SK-N-SH treated with all-trans-retinoic acid at 6 μM for 48 hours (cell line): ENCODE results near the gene ANK3.

Experiments used
- ATAC-seq: fragments of 200-7000 bp; cut with Tn5 transposase; 3 replicates; pipeline ENCODE4 v1.9.1; 2020; ENCODE audit warnings: mild to moderate bottlenecking, moderate library complexity
- ARNTL ChIP-seq: fragments of 450-650 bp; formaldehyde crosslinking; IDR thresholded peaks from 2 replicates; pipeline ENCODE4 v1.5.0; 2020; ENCODE audit warnings: low read depth, mild to moderate bottlenecking, moderate library complexity, borderline replicate concordance
- BACH2 ChIP-seq: fragments of 250-450 bp; sonication (Bioruptor Pico); IDR thresholded peaks from 2 replicates; pipeline ENCODE4 v1.9.0; 2021; ENCODE audit warnings: mild to moderate bottlenecking, borderline replicate concordance
- CREB5 ChIP-seq: fragments of 250-450 bp; sonication (Bioruptor Pico); IDR thresholded peaks from 2 replicates; pipeline ENCODE4 v1.5.1; 2020; ENCODE audit warnings: low read depth, mild to moderate bottlenecking, moderate library complexity
- CSDC2 ChIP-seq: fragments of 250-450 bp; sonication (Bioruptor Pico); IDR thresholded peaks from 2 replicates; pipeline ENCODE4 v1.5.0; 2020; ENCODE audit warnings: mild to moderate bottlenecking, moderate library complexity
- GLIS3 ChIP-seq: fragments of 250-450 bp; sonication (Bioruptor Pico); IDR thresholded peaks from 2 replicates; pipeline ENCODE4 v1.5.0; 2020; ENCODE audit warnings: mild to moderate bottlenecking, moderate library complexity
- ISL1 ChIP-seq: fragments of 250-450 bp; sonication (Bioruptor Pico); IDR thresholded peaks from 2 replicates; pipeline ENCODE4 v2.1.2; 2022; ENCODE audit warnings: mild to moderate bottlenecking, moderate library complexity
- OSR1 ChIP-seq: fragments of 250-450 bp; sonication (Bioruptor Pico); IDR thresholded peaks from 2 replicates; pipeline ENCODE4 v1.8.0; 2022; ENCODE audit warnings: moderate library complexity, mild to moderate bottlenecking, inconsistent platforms
- PATZ1 ChIP-seq: fragments of 250-450 bp; sonication (Bioruptor Pico); IDR thresholded peaks from 2 replicates; pipeline ENCODE4 v1.8.0; 2020; ENCODE audit warnings: mild to moderate bottlenecking, moderate library complexity, borderline replicate concordance
- POU6F1 ChIP-seq: fragments of 250-450 bp; sonication (Bioruptor Pico); IDR thresholded peaks from 2 replicates; pipeline ENCODE4 v1.8.0; 2021; ENCODE audit warnings: low read depth, mild to moderate bottlenecking, moderate library complexity, borderline replicate concordance
- RARB ChIP-seq: fragments of 250-450 bp; sonication (Bioruptor Pico); IDR thresholded peaks from 2 replicates; pipeline ENCODE4 v1.8.0; 2021; ENCODE audit warnings: mild to moderate bottlenecking, moderate library complexity
- SNAI2 ChIP-seq: fragments of 250-450 bp; sonication (Bioruptor Pico); IDR thresholded peaks from 2 replicates; pipeline ENCODE4 v1.5.0; 2020; ENCODE audit warnings: mild to moderate bottlenecking, moderate library complexity
- ZFP3 ChIP-seq: fragments of 250-450 bp; sonication (Bioruptor Pico); IDR thresholded peaks from 2 replicates; pipeline ENCODE4 v1.5.0; 2020; ENCODE audit warnings: mild to moderate bottlenecking, moderate library complexity
- ZFP30 ChIP-seq: fragments of 450-650 bp; formaldehyde crosslinking; IDR thresholded peaks from 2 replicates; pipeline ENCODE4 v1.5.0; 2022; ENCODE audit warnings: mild to moderate bottlenecking, moderate library complexity
- ZNF565 ChIP-seq: fragments of 450-650 bp; formaldehyde crosslinking; conservative IDR thresholded peaks from 2 replicates; pipeline ENCODE4 v1.5.0; 2020; ENCODE audit warnings: low read depth, mild to moderate bottlenecking, moderate library complexity
- ZNF8 ChIP-seq: fragments of 450-650 bp; formaldehyde crosslinking; IDR thresholded peaks from 2 replicates; pipeline ENCODE4 v1.5.0; 2020; ENCODE audit warnings: mild to moderate bottlenecking, moderate library complexity
- TF ChIP-seq, protein P1 (sequence below): fragments of 250-450 bp; sonication (Bioruptor Pico); IDR thresholded peaks from 2 replicates; pipeline ENCODE4 v1.5.0; 2020; ENCODE audit warnings: mild to moderate bottlenecking, moderate library complexity
- TF ChIP-seq, protein P2 (sequence below): fragments of 250-450 bp; sonication (Bioruptor Pico); IDR thresholded peaks from 2 replicates; pipeline ENCODE4 v1.5.1; 2021; ENCODE audit warnings: mild to moderate bottlenecking, moderate library complexity

Gene ANK3

GRCh38 chr10:60239228-60239627 is 150.4 kb downstream of the ANK3 start:
- TF ChIP-seq OSR1 (CRISPR knock-in tag): no peak
- no peak for TF ChIP-seq ZNF565 (CRISPR knock-in tag)
- no peak for TF ChIP-seq ISL1 (CRISPR knock-in tag)
- TF ChIP-seq ARNTL (CRISPR knock-in tag): no peak
- TF ChIP-seq, protein P1, sequence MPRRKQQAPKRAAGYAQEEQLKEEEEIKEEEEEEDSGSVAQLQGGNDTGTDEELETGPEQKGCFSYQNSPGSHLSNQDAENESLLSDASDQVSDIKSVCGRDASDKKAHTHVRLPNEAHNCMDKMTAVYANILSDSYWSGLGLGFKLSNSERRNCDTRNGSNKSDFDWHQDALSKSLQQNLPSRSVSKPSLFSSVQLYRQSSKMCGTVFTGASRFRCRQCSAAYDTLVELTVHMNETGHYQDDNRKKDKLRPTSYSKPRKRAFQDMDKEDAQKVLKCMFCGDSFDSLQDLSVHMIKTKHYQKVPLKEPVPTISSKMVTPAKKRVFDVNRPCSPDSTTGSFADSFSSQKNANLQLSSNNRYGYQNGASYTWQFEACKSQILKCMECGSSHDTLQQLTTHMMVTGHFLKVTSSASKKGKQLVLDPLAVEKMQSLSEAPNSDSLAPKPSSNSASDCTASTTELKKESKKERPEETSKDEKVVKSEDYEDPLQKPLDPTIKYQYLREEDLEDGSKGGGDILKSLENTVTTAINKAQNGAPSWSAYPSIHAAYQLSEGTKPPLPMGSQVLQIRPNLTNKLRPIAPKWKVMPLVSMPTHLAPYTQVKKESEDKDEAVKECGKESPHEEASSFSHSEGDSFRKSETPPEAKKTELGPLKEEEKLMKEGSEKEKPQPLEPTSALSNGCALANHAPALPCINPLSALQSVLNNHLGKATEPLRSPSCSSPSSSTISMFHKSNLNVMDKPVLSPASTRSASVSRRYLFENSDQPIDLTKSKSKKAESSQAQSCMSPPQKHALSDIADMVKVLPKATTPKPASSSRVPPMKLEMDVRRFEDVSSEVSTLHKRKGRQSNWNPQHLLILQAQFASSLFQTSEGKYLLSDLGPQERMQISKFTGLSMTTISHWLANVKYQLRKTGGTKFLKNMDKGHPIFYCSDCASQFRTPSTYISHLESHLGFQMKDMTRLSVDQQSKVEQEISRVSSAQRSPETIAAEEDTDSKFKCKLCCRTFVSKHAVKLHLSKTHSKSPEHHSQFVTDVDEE (CRISPR knock-in tag): no peak
- no peak for TF ChIP-seq CSDC2 (CRISPR knock-in tag)
- TF ChIP-seq GLIS3 (CRISPR knock-in tag): no peak
- TF ChIP-seq, protein P2, sequence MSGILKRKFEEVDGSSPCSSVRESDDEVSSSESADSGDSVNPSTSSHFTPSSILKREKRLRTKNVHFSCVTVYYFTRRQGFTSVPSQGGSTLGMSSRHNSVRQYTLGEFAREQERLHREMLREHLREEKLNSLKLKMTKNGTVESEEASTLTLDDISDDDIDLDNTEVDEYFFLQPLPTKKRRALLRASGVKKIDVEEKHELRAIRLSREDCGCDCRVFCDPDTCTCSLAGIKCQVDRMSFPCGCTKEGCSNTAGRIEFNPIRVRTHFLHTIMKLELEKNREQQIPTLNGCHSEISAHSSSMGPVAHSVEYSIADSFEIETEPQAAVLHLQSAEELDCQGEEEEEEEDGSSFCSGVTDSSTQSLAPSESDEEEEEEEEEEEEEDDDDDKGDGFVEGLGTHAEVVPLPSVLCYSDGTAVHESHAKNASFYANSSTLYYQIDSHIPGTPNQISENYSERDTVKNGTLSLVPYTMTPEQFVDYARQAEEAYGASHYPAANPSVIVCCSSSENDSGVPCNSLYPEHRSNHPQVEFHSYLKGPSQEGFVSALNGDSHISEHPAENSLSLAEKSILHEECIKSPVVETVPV (CRISPR knock-in tag): no peak
- TF ChIP-seq CREB5 (CRISPR knock-in tag): no peak
- no peak for TF ChIP-seq ZNF8 (CRISPR knock-in tag)
- TF ChIP-seq POU6F1 (CRISPR knock-in tag): no peak
- TF ChIP-seq ZFP3 (CRISPR knock-in tag): no peak
- TF ChIP-seq RARB (CRISPR knock-in tag): no peak
- no peak for TF ChIP-seq BACH2 (CRISPR knock-in tag)
- TF ChIP-seq PATZ1 (CRISPR knock-in tag): no peak
- TF ChIP-seq SNAI2 (CRISPR knock-in tag): no peak
- no peak for ATAC-seq

DNA sequence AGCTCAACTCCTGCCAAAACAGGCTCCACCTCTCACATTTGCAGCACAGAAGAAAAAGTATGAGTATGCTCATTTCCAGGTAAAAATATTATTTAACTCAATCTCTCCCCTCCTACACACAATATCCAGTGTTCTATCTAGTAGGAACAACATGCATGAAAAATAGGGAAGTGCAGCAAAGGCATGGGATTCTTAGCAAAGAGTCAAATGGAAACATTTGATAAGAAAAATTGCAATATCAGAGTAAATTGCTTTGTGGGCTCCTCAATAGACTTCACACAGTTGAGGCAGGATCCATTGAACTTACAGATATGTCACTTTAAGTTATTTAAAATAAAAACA is 150.9 kb downstream of the ANK3 start:
- no peak; the same call in 2 of the 3 replicates for ATAC-seq
- TF ChIP-seq, protein P1 (CRISPR knock-in tag): no peak
- TF ChIP-seq ZFP30 (CRISPR knock-in tag): no peak
